GM19240 (cell line): Measurements from ENCODE around the gene FSIP1.

Source experiments
- DNase-seq: peaks from one replicate; pipeline ENCODE4 v3.0.0; 2011; ENCODE audit warnings: low spot score; ENCODE audit not compliant: insufficient read length

FSIP1 gene

DNA sequence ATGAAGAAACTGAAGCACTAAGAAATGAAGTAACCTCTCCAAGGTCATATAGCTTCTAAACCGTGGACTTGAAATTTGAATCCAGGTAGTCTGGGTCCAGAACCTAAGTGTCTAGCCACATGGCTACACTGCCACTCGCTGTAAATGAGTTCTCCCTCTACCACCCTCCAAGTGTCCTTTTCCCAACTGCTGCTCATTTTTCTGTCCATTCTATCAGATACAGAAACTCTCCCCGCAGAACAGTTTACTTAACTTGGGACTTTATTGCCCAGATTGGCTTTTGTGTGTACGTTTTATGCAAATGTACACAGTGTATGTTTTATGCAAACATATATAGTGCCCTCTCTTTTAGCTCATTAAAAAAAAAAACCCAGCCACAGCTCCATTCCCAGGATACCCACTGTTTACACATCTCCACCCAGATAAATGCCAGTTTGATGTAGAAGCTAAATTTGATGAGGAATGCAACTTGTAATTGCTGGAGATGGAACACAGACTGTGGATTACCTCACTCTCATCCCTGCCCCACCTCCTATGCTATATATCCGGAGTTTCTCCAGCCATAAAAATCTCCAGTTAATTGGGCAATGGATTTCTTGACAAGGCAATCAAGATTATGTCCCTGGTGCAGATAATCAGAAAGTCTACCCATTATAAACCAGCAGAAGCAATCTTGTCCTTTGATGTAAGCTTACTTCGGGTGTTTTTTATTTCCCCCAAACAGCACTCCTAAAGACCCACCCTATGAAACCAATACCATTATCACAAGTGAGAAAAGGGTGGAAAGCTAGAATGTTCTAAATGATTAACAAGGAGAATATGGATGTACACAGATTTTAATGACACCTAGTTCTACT, 159.8 kb downstream of the FSIP1 start:
- DNase-seq: no peak

DNA sequence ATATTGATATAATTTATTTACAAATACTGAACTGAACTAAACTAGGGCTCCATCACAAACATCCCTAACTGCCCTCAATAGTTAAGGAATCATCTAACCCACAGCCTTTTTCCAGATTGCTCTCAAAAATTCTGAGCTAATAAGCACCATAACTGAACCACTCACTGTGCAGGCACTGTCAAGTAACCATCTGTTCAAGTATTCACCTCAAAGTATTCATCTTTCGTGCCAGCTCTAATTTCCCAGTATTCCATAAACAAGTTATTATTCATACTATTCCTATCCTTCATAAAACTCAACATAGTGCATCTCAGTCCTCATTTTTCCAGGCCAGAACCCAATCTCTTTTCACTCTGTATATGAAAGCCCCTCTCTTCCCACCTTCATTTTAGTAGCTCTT, 160.7 kb downstream of the FSIP1 start:
- no peak for DNase-seq

GRCh38 chr15:39621210-39621609, 161.4 kb downstream of the FSIP1 start:
- no peak for DNase-seq

GRCh38 chr15:39618063-39618823, 164.4 kb downstream of the FSIP1 start:
- DNase-seq: no peak

- DNase-seq: no peak
Measured at GRCh38 chr15:39616731-39617455, 165.7 kb downstream of the FSIP1 start.

- DNase-seq: no peak
Measured at GRCh38 chr15:39613861-39614260, 168.8 kb downstream of the FSIP1 start.

DNA sequence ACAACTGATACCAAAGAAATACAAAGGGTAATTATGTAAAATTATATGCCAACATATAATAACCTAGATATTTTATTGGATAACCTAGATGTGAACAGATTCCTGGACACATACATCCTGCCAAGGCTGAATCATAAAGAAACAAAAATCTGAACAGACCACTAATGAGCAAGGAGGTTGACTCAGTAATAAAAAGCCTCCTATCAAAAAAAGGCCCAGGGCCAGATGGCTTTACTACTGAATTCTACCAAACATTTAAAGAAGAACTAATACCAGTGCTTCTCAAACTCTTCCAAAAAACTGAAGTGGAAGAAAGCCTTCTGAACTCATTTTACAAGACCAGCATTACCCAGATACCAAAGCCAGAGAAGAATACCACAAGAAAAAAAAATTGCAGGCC, 169.4 kb downstream of the FSIP1 start:
- no peak for DNase-seq

DNA sequence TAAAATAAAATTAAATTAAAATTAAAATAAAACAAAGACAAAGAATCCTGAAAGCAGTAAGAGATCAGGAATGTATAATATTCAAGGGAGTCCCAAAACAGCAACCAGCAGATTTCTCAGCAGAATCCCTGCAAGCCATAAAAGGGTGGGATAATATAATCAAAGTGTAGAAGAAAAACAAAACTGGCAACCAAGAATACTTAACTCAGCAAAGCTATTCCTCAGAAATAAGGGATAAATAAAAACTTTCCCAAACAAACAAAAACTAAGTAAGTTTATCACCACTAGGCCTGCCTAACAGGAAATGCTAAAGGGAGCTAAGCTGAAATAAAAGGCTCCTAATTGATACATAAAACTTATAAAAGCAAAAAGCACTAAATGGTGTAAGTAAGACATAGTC, 172.0 kb downstream of the FSIP1 start:
- no peak for DNase-seq

- DNase-seq: no peak
Measured at GRCh38 chr15:39609166-39609916, 173.3 kb downstream of the FSIP1 start.

GRCh38 chr15:39608185-39609139, 174.2 kb downstream of the FSIP1 start:
- DNase-seq: no peak

- no peak for DNase-seq
Measured at GRCh38 chr15:39605146-39605545, 177.5 kb downstream of the FSIP1 start.

- no peak for DNase-seq
Measured at GRCh38 chr15:39602143-39602542, 180.5 kb downstream of the FSIP1 start.

DNA sequence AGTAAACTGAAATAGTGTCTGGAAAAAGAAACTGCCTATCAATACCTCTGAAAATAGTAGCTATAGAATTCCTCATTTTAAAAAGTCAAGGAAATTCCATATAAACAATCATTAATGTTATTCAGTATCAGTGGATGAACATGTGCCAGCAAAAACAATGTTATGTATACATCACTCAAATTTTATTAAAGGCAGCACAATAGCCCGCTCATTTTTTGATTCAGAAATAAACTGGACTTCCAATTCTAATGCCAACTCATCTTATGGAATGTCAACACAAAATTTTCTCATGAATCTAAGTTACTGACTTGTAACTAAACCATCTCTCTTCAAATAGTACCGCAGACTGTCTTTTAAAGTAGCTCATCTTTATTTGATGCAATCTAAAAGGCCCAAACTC, 182.8 kb downstream of the FSIP1 start:
- DNase-seq: no peak

DNA sequence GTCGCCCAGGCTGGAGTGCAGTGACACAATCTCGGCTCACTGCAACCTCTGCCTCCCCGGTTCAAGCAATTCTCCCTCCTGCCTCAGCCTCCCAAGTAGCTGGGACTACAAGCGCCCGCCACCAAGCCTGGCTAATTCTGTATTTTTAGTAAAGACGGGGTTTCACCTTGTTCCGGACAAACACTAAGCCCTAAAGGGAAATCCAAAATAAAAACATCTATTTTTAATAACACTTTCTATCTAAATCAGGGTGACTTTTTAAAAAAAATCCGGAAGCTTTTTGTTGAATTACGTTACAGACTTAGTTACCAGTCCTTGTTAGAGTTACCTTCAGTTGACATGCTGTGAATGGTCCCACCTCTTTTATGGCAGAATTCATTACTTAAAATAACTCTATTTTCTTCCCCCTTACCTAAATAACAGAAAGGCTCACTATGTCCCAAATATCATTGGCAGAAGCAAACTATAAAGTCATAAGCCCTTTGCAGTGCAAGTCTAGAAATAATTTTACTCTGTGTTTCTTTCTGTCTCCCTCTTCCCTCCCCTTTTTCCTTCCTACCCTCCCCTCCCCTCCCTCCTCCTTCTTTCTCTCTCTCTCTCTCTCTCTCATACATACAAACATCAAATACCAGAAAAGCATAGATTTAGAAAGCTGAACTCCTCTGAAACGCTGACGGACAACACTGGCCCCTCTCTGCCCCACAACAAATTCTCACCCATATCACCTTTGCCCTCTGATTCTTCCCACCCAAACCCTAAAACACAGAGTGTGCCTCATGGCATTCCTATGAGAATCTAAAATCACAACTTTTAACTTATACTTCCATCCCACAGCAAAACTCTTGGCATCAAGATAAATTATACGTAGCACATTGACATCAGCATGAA, 183.4 kb downstream of the FSIP1 start:
- no peak for DNase-seq

DNA sequence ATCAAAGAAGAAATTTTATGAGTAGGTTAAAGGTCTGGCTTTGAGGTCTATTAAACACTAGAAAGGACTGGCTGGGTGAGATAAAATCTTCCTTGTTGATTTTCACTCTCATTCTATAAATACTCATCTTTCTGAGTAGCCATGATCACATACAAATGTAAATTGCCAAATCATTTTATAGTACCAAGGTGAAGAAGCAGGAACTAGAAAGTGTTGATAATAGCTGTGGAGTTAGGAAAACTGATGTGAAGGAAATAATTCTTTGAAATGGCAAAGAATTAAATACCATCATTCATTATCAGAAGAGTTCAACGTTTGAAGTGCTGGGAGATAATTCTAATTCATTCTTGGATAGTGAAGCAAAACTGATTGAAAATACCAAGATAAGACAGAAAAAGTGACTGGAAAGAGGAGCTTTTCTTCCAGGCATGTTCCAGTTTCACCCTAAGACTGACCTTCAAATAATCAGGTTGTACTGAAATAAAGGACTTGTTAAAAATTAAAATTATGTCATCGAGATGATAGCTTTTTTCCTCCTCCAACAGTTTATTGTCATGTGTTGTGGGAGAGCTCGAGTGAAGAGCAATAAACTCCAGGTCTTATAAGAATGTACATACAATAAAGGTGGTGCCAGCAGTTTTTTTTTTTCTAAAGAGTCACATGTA, 184.3 kb downstream of the FSIP1 start:
- DNase-seq: no peak

GRCh38 chr15:39597751-39598185, 184.9 kb downstream of the FSIP1 start:
- no peak for DNase-seq

DNA sequence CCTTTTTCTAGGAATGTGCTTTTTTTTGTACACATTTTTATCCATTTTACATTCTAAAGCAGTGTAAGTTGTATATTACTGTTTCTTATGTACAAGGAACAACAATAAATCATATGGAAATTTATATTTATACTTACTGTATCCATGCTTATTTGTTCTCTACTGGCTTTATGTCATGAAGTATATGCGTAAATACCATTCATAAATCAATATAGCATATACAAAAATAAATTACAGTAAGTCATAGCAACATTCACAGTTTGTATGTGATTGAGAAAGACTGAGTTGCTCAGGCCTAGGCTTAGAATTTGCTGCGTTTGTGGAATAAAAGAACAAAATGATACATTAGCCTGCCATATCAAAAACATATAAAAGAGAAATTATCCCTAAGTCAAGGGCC, 185.3 kb downstream of the FSIP1 start:
- no peak for DNase-seq

- DNase-seq: no peak
Measured at GRCh38 chr15:39596358-39597051, 186.1 kb downstream of the FSIP1 start.
